Cardiac muscle cell (in vitro differentiated cells and primary cell): ENCODE results near the gene KLC1. TPM values are rescaled to one million over a fixed set of nuclear protein-coding genes. Genes with fewer than 3 reads are reported as not detected.

Source experiments
- DNase-seq, 2 donors: peaks; one replicate each; pipeline versions ENCODE4 v3.0.0 to v3.0.0-alpha.2; 2010 to 2017; ENCODE audit warnings: low read depth in 1 of 2, low spot score in 1 of 2
- H3K27ac ChIP-seq: fragments of 200-600 bp; sonication (generic); 2 replicates; pipeline ENCODE4 v1.5.1; 2016
- H3K27me3 ChIP-seq: fragments of 200-600 bp; sonication (generic); 2 replicates; pipeline ENCODE4 v1.6.0; 2016; ENCODE audit warnings: control low read depth
- H3K36me3 ChIP-seq: fragments of 200-600 bp; sonication (generic); 2 replicates; pipeline ENCODE4 v1.5.1; 2016; ENCODE audit warnings: control low read depth
- H3K4me1 ChIP-seq: fragments of 200-600 bp; sonication (generic); 2 replicates; pipeline ENCODE4 v1.8.1; 2017; ENCODE audit warnings: low read depth, mild to moderate bottlenecking, mixed run types
- H3K4me3 ChIP-seq: fragments of 200-600 bp; sonication (generic); 2 replicates; pipeline ENCODE4 v1.5.1; 2016; ENCODE audit warnings: mild to moderate bottlenecking
- H3K9me3 ChIP-seq: fragments of 200-600 bp; sonication (generic); 2 replicates; pipeline ENCODE4 v1.5.1; 2017; ENCODE audit warnings: low read depth, mild to moderate bottlenecking, control low read depth
- polyA plus RNA-seq: library from polyadenylated mRNA; unstranded; fragments of >200 nt; fragmentation: Nextera tagmentation; extraction: Ambion mirVana; gene quantifications from 2 replicates; pipeline ENCODE4 v1.2.1, GENCODE V29; 2016
- total RNA-seq: library from RNA; depleted of rRNA; stranded (reverse); fragments of >200 nt; gene quantifications from 2 replicates; pipeline ENCODE4 v1.2.3, GENCODE V29; 2016
- TF ChIP-seq, protein P1 (sequence below): IDR thresholded peaks from 2 replicates; pipeline ENCODE4 v1.5.1; 2012; ENCODE audit warnings: low read depth, mild to moderate bottlenecking, low read length

Gene KLC1
- total and polyA plus RNA-seq, 2 experiments from 2014 or later: 167 to 365 TPM

DNA sequence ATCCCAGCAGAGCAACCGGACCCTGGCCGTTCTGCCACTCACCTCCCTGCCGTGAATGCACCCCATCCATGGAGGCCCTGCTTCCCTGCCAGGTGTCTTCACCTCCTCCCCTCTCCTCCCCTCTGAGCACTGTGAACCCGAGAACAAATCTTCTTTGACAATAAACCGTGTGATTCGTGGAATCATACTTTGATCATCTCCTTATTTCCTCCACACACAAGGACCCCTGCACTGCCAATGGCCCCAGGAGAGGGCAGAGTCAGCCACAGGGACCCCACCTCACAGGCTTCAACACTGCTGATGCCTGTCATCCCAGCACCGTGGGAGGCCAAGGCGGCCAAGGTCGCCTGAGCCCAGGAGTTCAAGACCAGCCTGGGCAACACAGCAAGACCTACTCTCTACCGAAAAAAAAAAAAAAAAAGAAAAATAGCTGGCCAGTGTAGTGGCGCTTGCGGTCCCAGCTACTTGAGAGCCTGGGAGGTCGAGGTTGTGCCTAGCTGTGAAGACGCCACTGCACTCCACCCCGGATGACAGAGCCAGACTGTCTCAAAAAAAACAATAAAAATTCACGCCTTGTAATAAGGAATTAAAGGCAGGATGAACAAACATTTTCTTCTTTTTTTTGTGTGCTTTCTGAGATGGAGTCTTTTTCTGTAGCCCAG is 85.2 kb downstream of the KLC1 start:
- Histone ChIP-seq H3K4me1 (peaks cover 20% of the 10 kb centered on the region), H3K36me3 (no peaks in the 10 kb centered on the region), H3K27me3 (no peaks in the 10 kb centered on the region), H3K4me3 (no peak overlapping the region), H3K9me3 (no peaks in the 10 kb centered on the region), H3K27ac (peak overlapping the region; percentile 70)
- TF ChIP-seq, protein P1, sequence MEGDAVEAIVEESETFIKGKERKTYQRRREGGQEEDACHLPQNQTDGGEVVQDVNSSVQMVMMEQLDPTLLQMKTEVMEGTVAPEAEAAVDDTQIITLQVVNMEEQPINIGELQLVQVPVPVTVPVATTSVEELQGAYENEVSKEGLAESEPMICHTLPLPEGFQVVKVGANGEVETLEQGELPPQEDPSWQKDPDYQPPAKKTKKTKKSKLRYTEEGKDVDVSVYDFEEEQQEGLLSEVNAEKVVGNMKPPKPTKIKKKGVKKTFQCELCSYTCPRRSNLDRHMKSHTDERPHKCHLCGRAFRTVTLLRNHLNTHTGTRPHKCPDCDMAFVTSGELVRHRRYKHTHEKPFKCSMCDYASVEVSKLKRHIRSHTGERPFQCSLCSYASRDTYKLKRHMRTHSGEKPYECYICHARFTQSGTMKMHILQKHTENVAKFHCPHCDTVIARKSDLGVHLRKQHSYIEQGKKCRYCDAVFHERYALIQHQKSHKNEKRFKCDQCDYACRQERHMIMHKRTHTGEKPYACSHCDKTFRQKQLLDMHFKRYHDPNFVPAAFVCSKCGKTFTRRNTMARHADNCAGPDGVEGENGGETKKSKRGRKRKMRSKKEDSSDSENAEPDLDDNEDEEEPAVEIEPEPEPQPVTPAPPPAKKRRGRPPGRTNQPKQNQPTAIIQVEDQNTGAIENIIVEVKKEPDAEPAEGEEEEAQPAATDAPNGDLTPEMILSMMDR: no peak
- no peak for DNase-seq

GRCh38 chr14:103715052-103716000 is 86.3 kb downstream of the KLC1 start, which contains the start of the genes XRCC3 and ZFYVE21:
XRCC3 (minus strand) TSS chr14:103715451; CDS start chr14:103711087, 4,364 bp downstream.
ZFYVE21 (plus strand) TSS chr14:103715810; CDS start chr14:103715842, 32 bp downstream.
- H3K36me3 ChIP-seq: no peaks in the 10 kb centered on the region
- peak within 1 kb of the TSS; percentile 93 for H3K4me3 ChIP-seq
- H3K27ac ChIP-seq: peak within 1 kb of the TSS; percentile 89
- H3K27me3 ChIP-seq: no peaks in the 10 kb centered on the region
- H3K9me3 ChIP-seq: no peaks in the 10 kb centered on the region
- peaks cover 30% of the 10 kb centered on the region for H3K4me1 ChIP-seq
- peak; percentile 100 for DNase-seq
- TF ChIP-seq, protein P1: no peak

DNA sequence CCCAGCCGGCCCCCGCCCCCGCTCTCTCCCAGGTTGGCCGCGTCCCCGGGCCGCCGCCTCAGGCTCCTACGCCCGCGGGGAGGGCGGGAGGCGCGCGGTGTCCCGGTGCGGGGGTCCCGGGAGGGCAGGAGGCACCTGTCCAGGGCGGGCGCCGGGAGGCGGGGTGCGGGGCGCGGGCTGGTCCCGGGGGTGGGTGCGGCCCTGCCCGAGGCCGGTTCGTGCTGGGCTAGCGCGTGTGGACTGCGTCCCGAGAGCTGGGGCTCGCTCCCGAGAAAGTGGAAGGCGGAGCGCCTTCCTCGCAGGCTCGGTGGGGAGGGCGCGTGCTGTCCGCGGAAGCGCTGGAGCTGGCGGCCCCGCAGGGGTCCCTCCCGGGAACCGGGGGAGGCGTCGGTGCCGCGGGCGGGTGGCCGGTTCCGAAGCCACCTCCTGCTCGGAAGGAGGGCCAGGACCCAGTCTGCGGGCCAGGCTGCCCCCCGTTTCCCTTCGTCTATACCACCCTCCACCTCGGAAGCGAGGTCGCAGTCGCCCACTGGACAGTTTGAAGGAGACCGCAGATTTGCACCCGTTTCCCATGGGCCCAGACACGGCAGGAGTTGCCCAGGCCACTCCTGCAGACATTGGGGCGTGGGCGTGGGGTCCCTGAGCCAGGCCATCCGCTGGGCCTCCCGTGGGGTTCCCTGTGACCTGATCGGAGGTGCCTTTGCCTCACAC is 87.2 kb downstream of the KLC1 start:
- Histone ChIP-seq H3K4me3 (peak overlapping the region; percentile 93), H3K36me3 (no peaks in the 10 kb centered on the region), H3K27me3 (no peaks in the 10 kb centered on the region), H3K27ac (peak overlapping the region; percentile 89), H3K9me3 (no peaks in the 10 kb centered on the region), H3K4me1 (peaks cover 31% of the 10 kb centered on the region)
- peak in 1 of 2 donors; percentile 26 for DNase-seq
- TF ChIP-seq, protein P1: no peak

GRCh38 chr14:103716899-103717411 is 87.9 kb downstream of the KLC1 start:
- no peak overlapping the region for H3K27ac ChIP-seq

More at GRCh38 chr14:103716899-103717411, 87.9 kb downstream of the KLC1 start:
- Histone ChIP-seq H3K36me3 (no peaks in the 10 kb centered on the region), H3K4me3 (peak overlapping the region; percentile 93), H3K9me3 (no peaks in the 10 kb centered on the region), H3K4me1 (peaks cover 33% of the 10 kb centered on the region), H3K27me3 (no peaks in the 10 kb centered on the region)
- DNase-seq: no peak
- TF ChIP-seq, protein P1: no peak
